WTC11 (cell line): ENCODE data around the gene TMPRSS11D. TPM values are rescaled to one million over a fixed set of nuclear protein-coding genes. Genes with fewer than 3 reads are reported as not detected.

Source experiments
- ATAC-seq: fragments of 200-7000 bp; cut with Tn5 transposase; 2 replicates; pipeline ENCODE4 v1.10.0; 2021; ENCODE audit warnings: mild to moderate bottlenecking, moderate library complexity
- CTCF ChIA-PET: fragments of 300-600 bp; sonication (Branson Sonifier 250); formaldehyde crosslinking; loops from one replicate; lab custom pipeline; 2021; ENCODE audit warnings: antibody characterized with exemption; lab: Charles Lee
- POLR2A ChIA-PET: fragments of 350-600 bp; sonication (Branson Sonifier 250); formaldehyde crosslinking; loops from one replicate; lab custom pipeline; 2021; ENCODE audit warnings: antibody characterized with exemption; lab: Charles Lee
- DNase-seq: peaks from one replicate; pipeline ENCODE4 v3.0.0; 2021; ENCODE audit warnings: low spot score
- H3K27ac Mint-ChIP-seq: 2 replicates; pipeline ENCODE4 v1.8.0; 2021; ENCODE audit warnings: mixed read lengths
- H3K27me3 Mint-ChIP-seq: 2 replicates; pipeline ENCODE4 v1.8.0; 2021; ENCODE audit warnings: low read depth, mild to moderate bottlenecking, moderate library complexity, mixed read lengths
- H3K36me3 Mint-ChIP-seq: 2 replicates; pipeline ENCODE4 v1.8.0; 2021; ENCODE audit warnings: mixed read lengths
- H3K4me1 Mint-ChIP-seq: 2 replicates; pipeline ENCODE4 v1.8.0; 2022; ENCODE audit warnings: mixed read lengths
- H3K4me3 Mint-ChIP-seq: 2 replicates; pipeline ENCODE4 v1.8.0; 2021; ENCODE audit warnings: mild to moderate bottlenecking, moderate library complexity, mixed read lengths
- H3K9me3 Mint-ChIP-seq: 2 replicates; pipeline ENCODE4 v1.8.0; 2021; ENCODE audit warnings: mixed read lengths
- CREB1 ChIP-seq: sonication (generic); formaldehyde crosslinking; IDR thresholded peaks from 2 replicates; pipeline ENCODE4 v1.8.0; 2023; ENCODE audit warnings: mild to moderate bottlenecking, missing genetic modification reagents
- GRHL2 ChIP-seq: fragments of 250-450 bp; sonication (Bioruptor Pico); IDR thresholded peaks from 2 replicates; pipeline ENCODE4 v1.8.0; 2022; ENCODE audit warnings: mild to moderate bottlenecking, moderate library complexity; ENCODE audit not compliant: insufficient replicate concordance, severe bottlenecking
- NFE2L1 ChIP-seq: sonication (generic); formaldehyde crosslinking; IDR thresholded peaks from 2 replicates; pipeline ENCODE4 v1.8.1; 2023; ENCODE audit warnings: missing genetic modification reagents
- OVOL2 ChIP-seq: fragments of 250-450 bp; sonication (Bioruptor Pico); IDR thresholded peaks from 2 replicates; pipeline ENCODE4 v1.9.0; 2021; ENCODE audit warnings: mild to moderate bottlenecking, borderline replicate concordance
- RELA ChIP-seq: sonication (generic); formaldehyde crosslinking; IDR thresholded peaks from 2 replicates; pipeline ENCODE4 v1.8.1; 2022; ENCODE audit warnings: missing genetic modification reagents, mild to moderate bottlenecking, borderline replicate concordance
- SMAD3 ChIP-seq: sonication (generic); formaldehyde crosslinking; IDR thresholded peaks from 2 replicates; pipeline ENCODE4 v1.8.0; 2022; ENCODE audit warnings: missing genetic modification reagents, mild to moderate bottlenecking, borderline replicate concordance
- SMAD4 ChIP-seq: sonication (generic); formaldehyde crosslinking; IDR thresholded peaks from 2 replicates; pipeline ENCODE4 v1.8.0; 2022; ENCODE audit warnings: mild to moderate bottlenecking, missing genetic modification reagents
- SOX15 ChIP-seq: fragments of 250-450 bp; sonication (Bioruptor Pico); IDR thresholded peaks from 2 replicates; pipeline ENCODE4 v1.9.0; 2021; ENCODE audit warnings: mild to moderate bottlenecking
- TEAD1 ChIP-seq: sonication (generic); formaldehyde crosslinking; IDR thresholded peaks from 2 replicates; pipeline ENCODE4 v1.8.0; 2022; ENCODE audit warnings: mild to moderate bottlenecking, missing genetic modification reagents
- ZNF121 ChIP-seq: sonication (generic); formaldehyde crosslinking; IDR thresholded peaks from 2 replicates; pipeline ENCODE4 v1.8.0; 2023; ENCODE audit warnings: missing genetic modification reagents
- ZNF138 ChIP-seq: sonication (generic); formaldehyde crosslinking; conservative IDR thresholded peaks from 2 replicates; pipeline ENCODE4 v1.8.1; 2022; ENCODE audit warnings: mild to moderate bottlenecking, moderate library complexity, missing genetic modification reagents
- total RNA-seq: library from RNA; stranded (reverse); gene quantifications from 3 replicates; pipeline ENCODE4 v1.2.3, GENCODE V29; 2021
- TF ChIP-seq, protein P1 (sequence below): sonication (generic); formaldehyde crosslinking; conservative IDR thresholded peaks from 2 replicates; pipeline ENCODE4 v1.8.1; 2022; ENCODE audit warnings: mild to moderate bottlenecking, missing genetic modification reagents
- TF ChIP-seq, protein P2 (sequence below): sonication (generic); formaldehyde crosslinking; IDR thresholded peaks from 2 replicates; pipeline ENCODE4 v1.8.1; 2023; ENCODE audit warnings: mild to moderate bottlenecking, missing genetic modification reagents, moderate library complexity
- TF ChIP-seq, protein P3 (sequence below): fragments of 250-450 bp; sonication (Bioruptor Pico); conservative IDR thresholded peaks from 2 replicates; pipeline ENCODE4 v1.9.0; 2021; ENCODE audit warnings: mild to moderate bottlenecking
- TF ChIP-seq, protein P4 (sequence below): sonication (generic); formaldehyde crosslinking; IDR thresholded peaks from 2 replicates; pipeline ENCODE4 v1.8.1; 2022; ENCODE audit warnings: low read depth, missing genetic modification reagents, borderline replicate concordance
- TF ChIP-seq, protein P5 (sequence below): fragments of 250-450 bp; sonication (Bioruptor Pico); IDR thresholded peaks from 2 replicates; pipeline ENCODE4 v1.9.0; 2021; ENCODE audit warnings: moderate library complexity, mild to moderate bottlenecking, inconsistent platforms, borderline replicate concordance
- TF ChIP-seq, protein P6 (sequence below): fragments of 250-450 bp; sonication (Bioruptor Pico); IDR thresholded peaks from 2 replicates; pipeline ENCODE4 v1.9.0; 2021; ENCODE audit warnings: mild to moderate bottlenecking
- TF ChIP-seq, protein P7 (sequence below): sonication (generic); formaldehyde crosslinking; IDR thresholded peaks from 2 replicates; pipeline ENCODE4 v1.8.1; 2022; ENCODE audit warnings: mild to moderate bottlenecking, missing genetic modification reagents, moderate library complexity, borderline replicate concordance
- TF ChIP-seq, protein P8 (sequence below): sonication (generic); formaldehyde crosslinking; IDR thresholded peaks from 2 replicates; pipeline ENCODE4 v1.8.0; 2022; ENCODE audit warnings: mild to moderate bottlenecking, missing genetic modification reagents
- TF ChIP-seq, protein P9 (sequence below): fragments of 250-450 bp; sonication (Bioruptor Pico); IDR thresholded peaks from 2 replicates; pipeline ENCODE4 v1.9.0; 2021; ENCODE audit warnings: mild to moderate bottlenecking, borderline replicate concordance

Gene TMPRSS11D
- total RNA-seq, 1 experiment from 2014 or later = not detected

DNA sequence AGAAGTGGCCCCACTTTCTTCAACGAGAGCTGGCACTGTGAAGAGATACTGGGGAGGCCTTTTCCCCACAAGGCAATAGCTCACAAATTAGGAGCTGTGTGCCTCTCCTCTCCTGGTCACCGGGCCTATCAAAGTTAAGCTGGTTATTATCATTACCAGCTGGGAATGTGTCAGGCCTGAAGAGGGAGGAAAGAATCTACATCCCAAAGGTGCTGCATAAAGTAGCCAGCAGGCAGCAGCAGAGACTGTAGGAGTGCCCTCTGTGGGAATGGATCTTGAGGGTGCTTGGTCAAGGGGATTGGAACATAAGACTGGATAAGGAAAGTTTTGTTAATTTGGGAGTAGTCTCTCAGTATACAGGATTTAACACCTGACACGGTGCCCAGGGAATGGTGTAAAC, 9.1 kb upstream of the TMPRSS11D start (continued):
- TF ChIP-seq, protein P1, sequence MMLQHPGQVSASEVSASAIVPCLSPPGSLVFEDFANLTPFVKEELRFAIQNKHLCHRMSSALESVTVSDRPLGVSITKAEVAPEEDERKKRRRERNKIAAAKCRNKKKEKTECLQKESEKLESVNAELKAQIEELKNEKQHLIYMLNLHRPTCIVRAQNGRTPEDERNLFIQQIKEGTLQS = no peak
- TF ChIP-seq, protein P2, sequence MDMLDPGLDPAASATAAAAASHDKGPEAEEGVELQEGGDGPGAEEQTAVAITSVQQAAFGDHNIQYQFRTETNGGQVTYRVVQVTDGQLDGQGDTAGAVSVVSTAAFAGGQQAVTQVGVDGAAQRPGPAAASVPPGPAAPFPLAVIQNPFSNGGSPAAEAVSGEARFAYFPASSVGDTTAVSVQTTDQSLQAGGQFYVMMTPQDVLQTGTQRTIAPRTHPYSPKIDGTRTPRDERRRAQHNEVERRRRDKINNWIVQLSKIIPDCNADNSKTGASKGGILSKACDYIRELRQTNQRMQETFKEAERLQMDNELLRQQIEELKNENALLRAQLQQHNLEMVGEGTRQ (CRISPR knock-in tag) = no peak

DNA sequence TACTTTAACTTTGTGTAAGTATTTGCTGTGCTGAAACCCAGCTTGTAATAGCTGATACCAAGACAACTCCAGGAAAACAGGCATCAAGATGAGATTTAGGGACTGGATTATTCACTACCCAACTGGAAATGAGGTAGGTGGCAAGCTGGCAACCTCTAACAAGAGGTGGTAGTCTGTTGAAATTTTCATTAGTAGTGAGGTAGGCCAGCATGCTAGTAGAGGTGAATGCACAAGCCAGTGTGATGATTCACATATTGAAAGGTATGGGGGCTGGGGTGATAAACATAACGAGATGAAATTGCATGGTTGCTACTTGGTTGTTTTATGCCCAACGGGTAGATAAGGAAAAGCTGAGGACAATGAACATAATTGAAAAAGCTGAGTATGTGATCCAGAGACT, 8.5 kb upstream of the TMPRSS11D start:
- no peak for ATAC-seq

DNA sequence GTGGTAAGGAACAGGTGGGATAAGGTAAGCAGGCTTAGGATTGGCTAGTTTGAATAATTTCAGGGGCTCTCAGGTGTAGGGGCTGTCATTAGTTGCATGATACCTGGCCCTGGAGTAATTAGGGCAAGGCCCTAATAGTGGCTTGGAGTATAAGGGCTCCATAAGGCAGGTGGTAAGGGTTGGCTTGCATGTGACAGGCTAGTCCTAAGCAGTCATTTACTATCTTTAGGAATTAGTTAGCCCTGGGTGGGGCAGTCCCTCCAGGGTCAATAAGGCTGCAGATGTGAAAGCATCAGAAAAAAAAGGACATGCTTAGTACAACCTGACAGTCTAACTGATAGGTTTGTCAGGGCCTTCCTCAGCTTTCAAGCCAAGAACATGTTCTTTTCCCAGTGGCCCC, 7.8 kb upstream of the TMPRSS11D start:
- Mint-ChIP-seq H3K27ac (no peak overlapping the region), H3K36me3 (no peaks in the 10 kb centered on the region), H3K9me3 (peaks cover 10% of the 10 kb centered on the region), H3K27me3 (no peaks in the 10 kb centered on the region), H3K4me3 (no peak overlapping the region), H3K4me1 (peaks cover 7% of the 10 kb centered on the region)
- CTCF ChIA-PET = interaction anchor here (1.2 to 1.7 kb wide), 3 partner anchors 20 to 41 kb away, joined by 3 to 17 read pairs (median 3); no protein-coding TSS in a partner anchor
- DNase-seq = no peak
- POLR2A ChIA-PET = no interaction called here
- ATAC-seq = no peak
- TF ChIP-seq, protein P3, sequence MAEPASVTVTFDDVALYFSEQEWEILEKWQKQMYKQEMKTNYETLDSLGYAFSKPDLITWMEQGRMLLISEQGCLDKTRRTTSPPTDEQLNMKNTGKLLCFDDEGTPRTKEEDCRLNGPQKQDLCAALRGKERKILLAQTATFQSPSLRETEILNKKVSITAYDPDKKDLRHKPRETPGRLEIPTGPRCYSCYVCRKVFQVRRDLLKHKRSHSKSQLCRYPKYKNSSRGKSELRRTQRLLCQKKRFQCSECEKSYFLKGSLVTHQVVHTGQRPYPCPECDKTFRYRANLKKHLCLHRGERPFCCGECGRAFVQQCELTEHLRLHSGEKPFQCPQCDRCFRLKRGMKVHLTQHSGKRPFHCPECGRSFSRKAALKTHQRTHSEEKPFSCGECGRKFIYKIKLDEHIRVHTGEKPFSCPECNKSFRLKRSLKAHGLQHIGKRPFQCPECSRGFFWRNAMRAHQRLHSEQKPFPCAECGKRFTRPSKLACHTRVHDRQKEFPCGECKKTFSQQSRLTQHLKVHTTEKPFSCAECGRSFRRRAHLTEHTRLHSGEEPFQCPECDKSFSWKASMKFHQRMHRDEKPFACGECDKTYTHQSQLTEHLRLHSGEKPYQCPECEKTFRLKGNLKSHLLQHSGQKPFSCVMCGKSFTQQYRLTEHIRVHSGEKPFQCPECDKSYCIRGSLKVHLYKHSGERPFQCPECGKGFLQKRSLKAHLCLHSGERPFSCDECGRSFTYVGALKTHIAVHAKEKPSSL (CRISPR knock-in tag) = no peak
- TF ChIP-seq, protein P4, sequence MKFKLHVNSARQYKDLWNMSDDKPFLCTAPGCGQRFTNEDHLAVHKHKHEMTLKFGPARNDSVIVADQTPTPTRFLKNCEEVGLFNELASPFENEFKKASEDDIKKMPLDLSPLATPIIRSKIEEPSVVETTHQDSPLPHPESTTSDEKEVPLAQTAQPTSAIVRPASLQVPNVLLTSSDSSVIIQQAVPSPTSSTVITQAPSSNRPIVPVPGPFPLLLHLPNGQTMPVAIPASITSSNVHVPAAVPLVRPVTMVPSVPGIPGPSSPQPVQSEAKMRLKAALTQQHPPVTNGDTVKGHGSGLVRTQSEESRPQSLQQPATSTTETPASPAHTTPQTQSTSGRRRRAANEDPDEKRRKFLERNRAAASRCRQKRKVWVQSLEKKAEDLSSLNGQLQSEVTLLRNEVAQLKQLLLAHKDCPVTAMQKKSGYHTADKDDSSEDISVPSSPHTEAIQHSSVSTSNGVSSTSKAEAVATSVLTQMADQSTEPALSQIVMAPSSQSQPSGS (CRISPR knock-in tag) = no peak
- no peak for TF ChIP-seq SMAD4 (CRISPR knock-in tag)
- TF ChIP-seq, protein P5, sequence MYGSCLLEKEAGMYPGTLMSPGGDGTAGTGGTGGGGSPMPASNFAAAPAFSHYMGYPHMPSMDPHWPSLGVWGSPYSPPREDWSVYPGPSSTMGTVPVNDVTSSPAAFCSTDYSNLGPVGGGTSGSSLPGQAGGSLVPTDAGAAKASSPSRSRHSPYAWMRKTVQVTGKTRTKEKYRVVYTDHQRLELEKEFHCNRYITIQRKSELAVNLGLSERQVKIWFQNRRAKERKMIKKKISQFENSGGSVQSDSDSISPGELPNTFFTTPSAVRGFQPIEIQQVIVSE (CRISPR knock-in tag) = no peak
- TF ChIP-seq CREB1 = no peak
- TF ChIP-seq NFE2L1 = no peak

More for the DNA sequence above, 8.5 kb upstream of the TMPRSS11D start:
- TF ChIP-seq ZNF138 (CRISPR knock-in tag) (no peak), ZNF121 (CRISPR knock-in tag) (no peak), GRHL2 (CRISPR knock-in tag) (no peak), RELA (CRISPR knock-in tag) (no peak), TEAD1 (CRISPR knock-in tag) (no peak), OVOL2 (CRISPR knock-in tag) (no peak), SMAD3 (CRISPR knock-in tag) (no peak), SOX15 (CRISPR knock-in tag) (no peak)
- TF ChIP-seq, protein P6, sequence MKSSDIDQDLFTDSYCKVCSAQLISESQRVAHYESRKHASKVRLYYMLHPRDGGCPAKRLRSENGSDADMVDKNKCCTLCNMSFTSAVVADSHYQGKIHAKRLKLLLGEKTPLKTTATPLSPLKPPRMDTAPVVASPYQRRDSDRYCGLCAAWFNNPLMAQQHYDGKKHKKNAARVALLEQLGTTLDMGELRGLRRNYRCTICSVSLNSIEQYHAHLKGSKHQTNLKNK (CRISPR knock-in tag) = no peak
- TF ChIP-seq, protein P7, sequence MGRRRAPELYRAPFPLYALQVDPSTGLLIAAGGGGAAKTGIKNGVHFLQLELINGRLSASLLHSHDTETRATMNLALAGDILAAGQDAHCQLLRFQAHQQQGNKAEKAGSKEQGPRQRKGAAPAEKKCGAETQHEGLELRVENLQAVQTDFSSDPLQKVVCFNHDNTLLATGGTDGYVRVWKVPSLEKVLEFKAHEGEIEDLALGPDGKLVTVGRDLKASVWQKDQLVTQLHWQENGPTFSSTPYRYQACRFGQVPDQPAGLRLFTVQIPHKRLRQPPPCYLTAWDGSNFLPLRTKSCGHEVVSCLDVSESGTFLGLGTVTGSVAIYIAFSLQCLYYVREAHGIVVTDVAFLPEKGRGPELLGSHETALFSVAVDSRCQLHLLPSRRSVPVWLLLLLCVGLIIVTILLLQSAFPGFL (CRISPR knock-in tag) = no peak
- TF ChIP-seq, protein P8, sequence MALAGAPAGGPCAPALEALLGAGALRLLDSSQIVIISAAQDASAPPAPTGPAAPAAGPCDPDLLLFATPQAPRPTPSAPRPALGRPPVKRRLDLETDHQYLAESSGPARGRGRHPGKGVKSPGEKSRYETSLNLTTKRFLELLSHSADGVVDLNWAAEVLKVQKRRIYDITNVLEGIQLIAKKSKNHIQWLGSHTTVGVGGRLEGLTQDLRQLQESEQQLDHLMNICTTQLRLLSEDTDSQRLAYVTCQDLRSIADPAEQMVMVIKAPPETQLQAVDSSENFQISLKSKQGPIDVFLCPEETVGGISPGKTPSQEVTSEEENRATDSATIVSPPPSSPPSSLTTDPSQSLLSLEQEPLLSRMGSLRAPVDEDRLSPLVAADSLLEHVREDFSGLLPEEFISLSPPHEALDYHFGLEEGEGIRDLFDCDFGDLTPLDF (CRISPR knock-in tag) = no peak
- TF ChIP-seq, protein P9, sequence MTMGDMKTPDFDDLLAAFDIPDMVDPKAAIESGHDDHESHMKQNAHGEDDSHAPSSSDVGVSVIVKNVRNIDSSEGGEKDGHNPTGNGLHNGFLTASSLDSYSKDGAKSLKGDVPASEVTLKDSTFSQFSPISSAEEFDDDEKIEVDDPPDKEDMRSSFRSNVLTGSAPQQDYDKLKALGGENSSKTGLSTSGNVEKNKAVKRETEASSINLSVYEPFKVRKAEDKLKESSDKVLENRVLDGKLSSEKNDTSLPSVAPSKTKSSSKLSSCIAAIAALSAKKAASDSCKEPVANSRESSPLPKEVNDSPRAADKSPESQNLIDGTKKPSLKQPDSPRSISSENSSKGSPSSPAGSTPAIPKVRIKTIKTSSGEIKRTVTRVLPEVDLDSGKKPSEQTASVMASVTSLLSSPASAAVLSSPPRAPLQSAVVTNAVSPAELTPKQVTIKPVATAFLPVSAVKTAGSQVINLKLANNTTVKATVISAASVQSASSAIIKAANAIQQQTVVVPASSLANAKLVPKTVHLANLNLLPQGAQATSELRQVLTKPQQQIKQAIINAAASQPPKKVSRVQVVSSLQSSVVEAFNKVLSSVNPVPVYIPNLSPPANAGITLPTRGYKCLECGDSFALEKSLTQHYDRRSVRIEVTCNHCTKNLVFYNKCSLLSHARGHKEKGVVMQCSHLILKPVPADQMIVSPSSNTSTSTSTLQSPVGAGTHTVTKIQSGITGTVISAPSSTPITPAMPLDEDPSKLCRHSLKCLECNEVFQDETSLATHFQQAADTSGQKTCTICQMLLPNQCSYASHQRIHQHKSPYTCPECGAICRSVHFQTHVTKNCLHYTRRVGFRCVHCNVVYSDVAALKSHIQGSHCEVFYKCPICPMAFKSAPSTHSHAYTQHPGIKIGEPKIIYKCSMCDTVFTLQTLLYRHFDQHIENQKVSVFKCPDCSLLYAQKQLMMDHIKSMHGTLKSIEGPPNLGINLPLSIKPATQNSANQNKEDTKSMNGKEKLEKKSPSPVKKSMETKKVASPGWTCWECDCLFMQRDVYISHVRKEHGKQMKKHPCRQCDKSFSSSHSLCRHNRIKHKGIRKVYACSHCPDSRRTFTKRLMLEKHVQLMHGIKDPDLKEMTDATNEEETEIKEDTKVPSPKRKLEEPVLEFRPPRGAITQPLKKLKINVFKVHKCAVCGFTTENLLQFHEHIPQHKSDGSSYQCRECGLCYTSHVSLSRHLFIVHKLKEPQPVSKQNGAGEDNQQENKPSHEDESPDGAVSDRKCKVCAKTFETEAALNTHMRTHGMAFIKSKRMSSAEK = no peak
- Mint-ChIP-seq H3K36me3 (no peaks in the 10 kb centered on the region), H3K27ac (no peak overlapping the region), H3K4me3 (no peak overlapping the region), H3K9me3 (peaks cover 10% of the 10 kb centered on the region), H3K27me3 (no peaks in the 10 kb centered on the region), H3K4me1 (peaks cover 7% of the 10 kb centered on the region)
- POLR2A ChIA-PET = no interaction called here
- DNase-seq = no peak
- CTCF ChIA-PET = interaction anchor here (0.6 to 1.7 kb wide), 11 partner anchors 15 to 380 kb away, joined by 3 to 17 read pairs (median 4); no protein-coding TSS in a partner anchor
